Upper lobe of left lung (tissue), 6 donors: Measurements from ENCODE around the gene ATXN1. TPM values are rescaled to one million over a fixed set of nuclear protein-coding genes. Genes with fewer than 3 reads are reported as not detected.
A peak's percentile ranks its signal among the peaks of the same experiment; 100 is the strongest.

ENCODE experiments used
- ATAC-seq, 2 donors: fragments of 200-7000 bp; cut with Tn5 transposase; one replicate each; pipeline ENCODE4 v1.9.1; 2022; ENCODE audit warnings: mild to moderate bottlenecking in 2 of 2, moderate library complexity in 2 of 2; ENCODE audit not compliant: low FRiP score in 2 of 2
- DNase-seq, 2 donors: peaks; one replicate each; pipeline ENCODE4 v3.0.0-alpha.2; 2019 to 2020
- H3K27ac ChIP-seq, 4 donors: fragments of 200-600 bp; sonication (generic); one replicate each; pipeline ENCODE4 v1.5.1; 2016 to 2019
- H3K27me3 ChIP-seq, 4 donors: fragments of 200-600 bp; sonication (generic); one replicate each; pipeline ENCODE4 v1.5.1; 2017 to 2019
- H3K36me3 ChIP-seq, 4 donors: fragments of 200-600 bp; sonication (generic); one replicate each; pipeline ENCODE4 v1.5.1; 2016 to 2019
- H3K4me1 ChIP-seq, 4 donors: fragments of 200-600 bp; sonication (generic); one replicate each; pipeline ENCODE4 v1.5.1; 2018 to 2019
- H3K4me3 ChIP-seq, 4 donors: fragments of 200-600 bp; sonication (generic); one replicate each; pipeline ENCODE4 v1.5.1; 2017 to 2019; ENCODE audit warnings: mild to moderate bottlenecking in 2 of 4, moderate library complexity in 1 of 4
- H3K9me3 ChIP-seq, 4 donors: fragments of 200-600 bp; sonication (generic); one replicate each; pipeline ENCODE4 v1.5.1; 2018 to 2019
- CTCF ChIP-seq, 6 experiments: fragments of 450-650 bp in 4 of 6; fragments of 200-600 bp in 2 of 6; sonication (generic) in 2 of 6; IDR thresholded peaks; one replicate each; pipeline ENCODE4 v1.5.1; 2016 to 2019; ENCODE audit warnings: antibody characterized with exemption in 6 of 6
- EP300 ChIP-seq, 4 donors: sonication (generic); formaldehyde crosslinking; IDR thresholded peaks; one replicate each; pipeline ENCODE4 v1.5.1; 2017; ENCODE audit warnings: antibody characterized with exemption in 4 of 4, control low read depth in 2 of 4
- POLR2A ChIP-seq, 4 donors: fragments of 450-650 bp; IDR thresholded peaks; one replicate each; pipeline ENCODE4 v1.5.1; 2016 to 2017; ENCODE audit warnings: antibody characterized with exemption in 4 of 4, mild to moderate bottlenecking in 2 of 4
- POLR2AphosphoS5 ChIP-seq, 2 donors: sonication (generic); formaldehyde crosslinking; IDR thresholded peaks; one replicate each; pipeline ENCODE4 v1.5.1; 2017; ENCODE audit warnings: antibody characterized with exemption in 2 of 2
- WGBS, 2 donors: methylation state at CpG; one replicate each; pipeline ENCODE4 v1.1.5; 2017 to 2018; 5-methylcytosine and 5-hydroxymethylcytosine counted together
- total RNA-seq, 6 donors: library from RNA; depleted of rRNA in 4 of 6; stranded (reverse); fragments of >200 nt in 4 of 6; gene quantifications; one replicate each; pipeline versions ENCODE4 v1.1.0 to v1.2.1, GENCODE V29; 2016 to 2021
- donor health status: DM: no; HTN: no; CAD: no; lungs with moderate emphysema.
- donor health status: DM: no; HTN: yes; CAD: no; lungs with severe emphysema.

ATXN1 gene
- total RNA-seq, 6 donors from 2014 or later: 44.2 to 106 (median 71.7) TPM

GRCh38 chr6:16671302-16672289 is 89.7 kb downstream of the ATXN1 start:
- H3K4me1 ChIP-seq: peaks cover 20 to 58% (median 46%) of the 10 kb centered on the region in 4 donors
- no peak for DNase-seq
- no peak for ATAC-seq
- no peaks in the 10 kb centered on the region for H3K36me3 ChIP-seq
- H3K27me3 ChIP-seq: no peaks in the 10 kb centered on the region
- TF ChIP-seq CTCF (IDR thresholded peaks at IDR 0.05): no peak
- TF ChIP-seq POLR2AphosphoS5 (IDR thresholded peaks at IDR 0.05): no peak
- TF ChIP-seq EP300 (IDR thresholded peaks at IDR 0.05): no peak
- TF ChIP-seq POLR2A (IDR thresholded peaks at IDR 0.05): no peak
- peak overlapping the region in 2 of 4 donors; percentile 3 to 9 for H3K27ac ChIP-seq
- H3K9me3 ChIP-seq: no peaks in the 10 kb centered on the region
- 58 to 67% methylated on average over 6 of the region's 6 CpGs for WGBS, 2 donors
- H3K4me3 ChIP-seq: no peak overlapping the region

- peak overlapping the region in 3 of 4 donors; percentile 46 to 72 (median 63) for H3K27ac ChIP-seq
- WGBS, 2 donors: 72 to 77% methylated on average over 2 of the region's 2 CpGs
- H3K4me3 ChIP-seq: no peak overlapping the region
- no peak for DNase-seq
- ATAC-seq: no peak
- H3K36me3 ChIP-seq: no peaks in the 10 kb centered on the region
- H3K4me1 ChIP-seq: peaks cover 15 to 48% (median 43%) of the 10 kb centered on the region in 4 donors
- no peak for TF ChIP-seq CTCF (IDR thresholded peaks at IDR 0.05)
- no peak for TF ChIP-seq EP300 (IDR thresholded peaks at IDR 0.05)
- no peak for TF ChIP-seq POLR2A (IDR thresholded peaks at IDR 0.05)
- TF ChIP-seq POLR2AphosphoS5 (IDR thresholded peaks at IDR 0.05): no peak
- no peaks in the 10 kb centered on the region for H3K27me3 ChIP-seq
- H3K9me3 ChIP-seq: no peaks in the 10 kb centered on the region
Measured at GRCh38 chr6:16670617-16671051, 90.6 kb downstream of the ATXN1 start.

- WGBS, 2 donors: 44 to 61% methylated on average over 4 of the region's 4 CpGs
- ATAC-seq: peak; percentile 61 to 78
- peak in 1 of 2 donors; percentile 13 for TF ChIP-seq POLR2AphosphoS5 (IDR thresholded peaks at IDR 0.05)
- TF ChIP-seq POLR2A (IDR thresholded peaks at IDR 0.05): no peak
- DNase-seq: peak in 1 of 2 donors; percentile 78
- H3K4me1 ChIP-seq: peaks cover 15 to 46% (median 40%) of the 10 kb centered on the region in 4 donors
- H3K4me3 ChIP-seq: no peak overlapping the region
- H3K9me3 ChIP-seq: no peaks in the 10 kb centered on the region
- no peaks in the 10 kb centered on the region for H3K27me3 ChIP-seq
- H3K27ac ChIP-seq: peak overlapping the region in 3 of 4 donors; percentile 46 to 72 (median 63)
- no peaks in the 10 kb centered on the region for H3K36me3 ChIP-seq
Measured at GRCh38 chr6:16670183-16670582, 91.1 kb downstream of the ATXN1 start.

- Histone ChIP-seq H3K27me3 (no peaks in the 10 kb centered on the region), H3K36me3 (no peaks in the 10 kb centered on the region), H3K9me3 (no peaks in the 10 kb centered on the region), H3K27ac (peak overlapping the region in 1 of 4 donors; percentile 72), H3K4me1 (peaks cover 11 to 38% (median 32%) of the 10 kb centered on the region in 4 donors), H3K4me3 (no peak overlapping the region)
- DNase-seq (peak in 1 of 2 donors; percentile 52), ATAC-seq (peak in 1 of 2 donors; percentile 11)
- WGBS, 2 donors: 50 to 54% methylated on average over 3 of the region's 3 CpGs
- TF ChIP-seq CTCF (IDR thresholded peaks at IDR 0.05): no peak
- no peak for TF ChIP-seq EP300 (IDR thresholded peaks at IDR 0.05)
- TF ChIP-seq POLR2AphosphoS5 (IDR thresholded peaks at IDR 0.05): no peak
- no peak for TF ChIP-seq POLR2A (IDR thresholded peaks at IDR 0.05)
Measured at GRCh38 chr6:16669227-16669626, 92.0 kb downstream of the ATXN1 start.

GRCh38 chr6:16667509-16667908 is 93.8 kb downstream of the ATXN1 start:
- H3K27me3 ChIP-seq: no peaks in the 10 kb centered on the region
- ATAC-seq (no peak), DNase-seq (no peak)
- H3K36me3 ChIP-seq: no peaks in the 10 kb centered on the region
- peaks cover 11 to 38% (median 31%) of the 10 kb centered on the region in 4 donors for H3K4me1 ChIP-seq
- H3K27ac ChIP-seq: no peak overlapping the region
- no peak overlapping the region for H3K4me3 ChIP-seq
- TF ChIP-seq EP300 (IDR thresholded peaks at IDR 0.05) (no peak), CTCF (IDR thresholded peaks at IDR 0.05) (no peak), POLR2AphosphoS5 (IDR thresholded peaks at IDR 0.05) (no peak), POLR2A (IDR thresholded peaks at IDR 0.05) (no peak)
- H3K9me3 ChIP-seq: no peaks in the 10 kb centered on the region
- 59 to 71% methylated on average over 4 of the region's 4 CpGs for WGBS, 2 donors
